Pons (tissue), 1 donor: ENCODE data around the gene PCED1A.
"Not testable (repeated sequence)": the region's sequence is repeated elsewhere in the genome, so short reads cannot be mapped to it uniquely, and the experiment has no call there.

ENCODE experiments used
- DNase-seq: peaks from one replicate; pipeline ENCODE4 v3.0.0-alpha.2; 2016; ENCODE audit warnings: low spot score

The PCED1A gene

DNA sequence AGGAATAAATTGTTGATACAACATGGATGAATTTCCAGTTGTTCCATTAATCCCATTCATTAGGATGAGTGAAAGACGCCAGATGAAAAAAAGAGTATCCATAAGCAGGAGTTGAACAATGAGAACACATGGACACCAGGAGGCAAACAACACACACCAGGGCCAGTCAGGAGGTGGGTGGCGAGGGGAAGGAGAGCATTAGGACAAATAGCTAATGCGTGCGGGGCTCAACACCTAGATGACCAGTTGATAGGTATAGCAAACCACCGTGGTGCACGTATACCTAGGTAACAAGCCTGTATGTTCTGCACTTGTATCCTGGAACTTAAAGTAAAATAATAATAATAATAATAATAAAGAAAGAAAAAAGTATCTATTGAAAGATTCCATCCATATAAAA, 11.1 kb downstream of the PCED1A start:
- no peak for DNase-seq

DNA sequence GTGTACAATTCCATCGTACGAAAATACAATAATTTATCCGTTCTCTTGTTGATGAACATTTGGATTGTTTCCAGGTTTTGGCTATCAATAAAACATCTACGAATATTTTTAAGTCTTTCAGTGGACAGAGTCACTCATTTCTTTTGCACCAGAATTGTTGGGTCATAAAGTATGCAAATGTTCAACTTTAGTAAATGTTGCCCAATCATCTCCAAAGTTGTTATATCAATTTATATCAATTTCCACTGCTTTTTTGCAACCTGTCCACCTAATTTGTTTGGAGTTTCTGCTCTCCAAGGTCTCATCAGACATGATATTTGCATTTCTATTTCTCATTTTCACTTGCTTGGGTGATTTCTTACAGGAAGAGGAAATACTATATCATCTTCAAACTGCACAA, 13.8 kb downstream of the PCED1A start:
- no peak for DNase-seq

DNA sequence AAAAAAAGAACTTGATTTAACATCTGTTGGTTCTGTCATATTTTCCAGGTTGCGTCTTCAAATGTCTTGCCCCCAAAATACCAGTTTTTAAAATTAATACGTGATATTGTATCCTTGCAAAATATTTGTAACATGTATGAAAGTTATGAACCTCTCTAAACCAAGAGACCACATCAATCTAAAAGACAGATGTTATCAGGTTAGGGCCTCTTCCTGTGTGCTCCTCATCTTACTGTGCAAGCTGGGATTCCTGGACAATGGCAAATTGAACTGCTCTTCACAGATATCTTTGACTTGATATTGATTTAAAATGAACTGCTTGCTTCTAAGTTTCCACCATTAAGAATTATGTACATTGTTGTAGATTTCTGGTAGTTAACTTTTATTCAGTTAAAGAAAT, 14.7 kb downstream of the PCED1A start:
- DNase-seq: no peak

DNA sequence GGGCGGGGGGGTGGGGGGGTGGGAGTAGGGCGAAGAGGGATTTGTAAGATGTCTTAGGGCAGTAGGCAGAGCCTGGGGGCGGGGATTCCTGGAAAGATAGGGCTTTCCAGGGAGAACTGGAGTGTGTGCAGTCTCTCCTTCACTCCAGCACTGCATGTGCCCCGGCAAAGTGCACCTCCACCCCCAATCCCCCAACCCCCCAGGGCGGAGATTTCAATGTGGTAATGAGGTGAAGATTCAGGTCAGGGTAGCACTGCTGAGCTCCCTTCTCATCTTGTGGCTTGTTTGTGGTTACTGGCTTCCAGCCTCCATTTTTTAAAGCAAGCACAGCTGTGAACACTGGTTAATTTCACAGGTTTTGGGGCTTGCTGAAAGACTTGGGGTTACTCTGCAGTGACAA, 18.4 kb downstream of the PCED1A start:
- DNase-seq: no peak

DNA sequence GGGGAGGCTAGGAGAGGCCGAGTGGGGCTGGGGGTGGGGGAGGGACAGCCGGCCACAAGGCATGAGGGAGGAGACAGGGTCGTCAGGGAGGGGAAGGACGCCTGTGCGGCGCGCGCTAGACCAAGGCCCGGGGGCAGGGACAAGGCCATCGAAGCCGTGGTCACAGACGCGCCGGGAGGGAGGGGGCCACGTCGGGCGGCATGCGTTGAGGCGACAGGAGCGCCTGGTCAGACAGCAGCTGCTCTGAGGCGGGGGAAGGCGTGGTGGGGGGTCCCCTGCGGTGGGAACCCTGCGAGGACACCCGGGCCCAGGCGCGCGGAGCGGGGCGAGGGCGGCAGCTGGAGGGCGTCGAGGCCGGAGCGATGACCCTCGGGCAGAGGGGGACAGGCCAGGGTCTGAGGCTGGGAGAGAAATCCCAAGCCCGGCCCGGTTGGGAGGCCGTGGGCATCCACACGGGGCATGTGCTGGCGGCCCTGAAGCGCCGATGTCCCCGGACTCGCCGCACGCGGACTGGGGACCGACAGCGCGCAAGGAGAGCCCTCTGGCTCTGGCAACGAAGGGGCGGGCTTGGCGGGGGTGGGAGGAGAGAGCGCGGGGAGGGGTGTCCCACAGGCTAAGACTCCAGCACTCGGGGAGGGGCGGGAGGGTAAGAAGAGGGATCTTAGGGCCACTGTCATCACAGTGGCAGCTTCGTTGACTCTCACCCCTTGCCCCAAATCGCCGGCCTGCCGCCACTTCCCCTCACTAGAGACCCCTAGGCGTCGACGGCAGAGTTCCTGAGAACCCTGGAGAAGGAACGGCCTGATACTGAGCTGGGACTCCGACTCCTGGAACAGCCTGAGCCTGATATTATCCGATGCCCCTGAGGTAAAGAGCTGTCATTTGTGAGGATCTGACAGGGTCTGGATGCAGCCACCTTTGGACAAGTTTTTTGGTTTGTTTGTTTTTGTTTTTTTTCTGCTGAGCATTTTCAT, 19.3 kb downstream of the PCED1A start:
- no peak for DNase-seq

DNA sequence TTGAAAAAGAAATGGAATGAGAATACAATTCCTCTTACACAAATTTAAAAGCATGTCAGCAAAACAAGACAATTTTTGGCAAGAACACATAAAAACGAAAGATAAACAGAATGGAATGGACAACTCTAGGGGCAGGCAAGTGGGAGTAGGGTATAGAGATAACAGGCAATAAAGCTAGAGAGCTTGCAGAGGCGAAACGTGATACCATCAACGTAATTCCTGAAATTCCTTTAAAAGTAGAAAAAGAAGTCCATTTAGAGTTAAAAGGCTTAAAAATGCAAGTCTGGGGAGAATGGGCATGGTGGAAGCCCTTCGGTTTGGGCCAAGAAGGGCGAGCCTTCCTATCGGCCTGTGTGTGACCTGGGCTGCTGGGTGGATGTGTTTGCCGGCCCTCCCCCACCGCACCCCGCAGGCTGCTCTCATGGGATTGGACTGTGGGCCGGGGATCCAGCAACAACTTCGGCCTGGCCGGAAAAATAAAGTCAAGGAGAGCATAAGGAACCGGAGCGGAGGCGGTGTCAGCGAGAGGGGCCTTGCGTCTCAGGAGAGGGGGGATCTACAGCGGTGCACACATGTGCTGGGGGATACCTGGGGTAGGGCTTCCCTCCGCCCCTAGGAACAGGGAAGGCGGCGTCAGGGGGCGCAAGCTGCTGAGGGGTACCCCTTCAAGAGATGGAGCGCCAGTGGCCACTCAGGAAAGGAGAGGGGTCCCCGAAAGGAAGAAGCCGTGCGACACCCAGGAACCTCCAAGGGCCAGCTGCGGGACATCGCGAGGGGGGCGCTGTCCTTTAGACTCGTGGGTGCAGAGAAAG, 20.2 kb downstream of the PCED1A start:
- DNase-seq: no peak

DNA sequence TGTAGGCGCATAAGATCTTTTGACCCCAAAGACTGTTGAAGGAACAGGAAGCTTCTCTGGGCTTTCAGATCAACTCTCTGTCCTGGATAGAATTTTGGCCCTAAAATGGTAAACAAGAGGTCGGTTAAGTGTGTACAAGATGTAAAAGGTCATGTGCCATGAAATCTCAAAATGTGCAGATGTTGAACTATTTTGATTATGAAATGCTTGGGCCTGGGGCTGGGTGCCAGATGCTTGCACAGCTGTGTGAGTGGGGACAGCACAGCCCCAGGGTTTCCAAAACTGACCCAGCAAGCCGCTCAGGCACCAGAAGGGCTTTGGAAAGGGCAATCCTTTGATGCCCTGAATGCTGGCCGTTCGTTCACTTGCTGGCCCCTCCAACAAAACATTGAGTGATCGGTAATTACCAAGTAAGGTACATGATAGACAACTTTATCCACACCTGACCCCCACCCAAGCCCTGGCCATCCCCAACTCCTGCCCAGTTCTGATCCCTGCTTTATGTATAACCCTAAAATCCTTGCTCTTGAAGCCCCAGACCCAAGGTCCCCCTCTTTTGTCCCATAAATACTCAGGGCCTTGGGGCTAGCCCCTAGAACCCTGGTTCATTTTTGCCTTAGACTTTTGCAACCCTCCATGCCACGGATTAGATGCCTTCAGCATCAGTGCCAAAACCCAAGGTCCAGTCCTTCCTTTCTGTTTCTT, 22.4 kb downstream of the PCED1A start:
- DNase-seq: no peak

DNA sequence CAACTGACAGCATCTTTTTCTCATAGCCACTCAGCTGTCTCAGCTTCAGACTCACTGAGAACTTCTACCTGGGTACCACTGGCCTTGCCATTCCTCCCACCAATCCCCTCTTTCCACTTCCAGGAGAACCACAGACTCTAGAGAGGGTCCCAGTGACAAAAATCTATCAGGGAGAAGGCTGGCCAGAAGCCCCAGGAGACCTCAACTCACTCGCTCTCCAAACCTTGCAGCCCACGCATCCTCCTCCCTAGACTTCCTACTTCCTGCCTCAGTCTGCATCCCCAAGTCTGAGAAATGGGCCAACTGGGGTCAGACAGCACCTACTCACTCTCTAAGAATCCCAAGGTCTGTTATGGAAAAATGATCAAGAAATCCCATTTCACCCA, 23.1 kb downstream of the PCED1A start:
- DNase-seq: no peak

DNA sequence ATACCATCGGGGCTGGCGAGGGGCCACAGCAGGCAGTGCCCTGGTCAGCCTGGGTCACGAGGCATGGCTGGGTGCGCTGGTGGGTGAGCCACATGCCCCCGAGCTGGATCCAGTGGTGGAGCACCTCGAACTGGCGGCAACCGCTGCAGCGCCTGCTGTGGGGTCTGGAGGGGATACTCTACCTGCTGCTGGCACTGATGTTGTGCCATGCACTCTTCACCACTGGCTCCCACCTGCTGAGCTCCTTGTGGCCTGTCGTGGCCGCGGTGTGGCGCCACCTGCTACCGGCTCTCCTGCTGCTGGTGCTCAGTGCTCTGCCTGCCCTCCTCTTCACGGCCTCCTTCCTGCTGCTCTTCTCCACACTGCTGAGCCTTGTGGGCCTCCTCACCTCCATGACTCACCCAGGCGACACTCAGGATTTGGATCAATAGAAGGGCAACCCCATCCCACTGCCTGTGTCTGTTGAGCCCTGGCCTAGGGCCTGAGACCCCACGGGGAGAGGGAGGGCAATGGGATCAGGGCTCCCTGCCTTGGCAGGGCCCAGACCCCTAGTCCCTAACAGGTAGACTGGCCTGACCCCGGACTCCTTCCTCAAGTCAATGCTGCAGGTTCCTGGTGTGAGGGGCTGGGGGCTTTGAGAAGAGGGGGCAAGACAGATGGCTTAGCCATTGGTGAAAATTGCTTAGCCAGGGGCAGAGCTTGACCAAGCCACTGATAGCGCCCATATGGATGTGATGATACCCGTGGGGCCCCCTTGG, 23.7 kb downstream of the PCED1A start:
- DNase-seq: no peak

DNA sequence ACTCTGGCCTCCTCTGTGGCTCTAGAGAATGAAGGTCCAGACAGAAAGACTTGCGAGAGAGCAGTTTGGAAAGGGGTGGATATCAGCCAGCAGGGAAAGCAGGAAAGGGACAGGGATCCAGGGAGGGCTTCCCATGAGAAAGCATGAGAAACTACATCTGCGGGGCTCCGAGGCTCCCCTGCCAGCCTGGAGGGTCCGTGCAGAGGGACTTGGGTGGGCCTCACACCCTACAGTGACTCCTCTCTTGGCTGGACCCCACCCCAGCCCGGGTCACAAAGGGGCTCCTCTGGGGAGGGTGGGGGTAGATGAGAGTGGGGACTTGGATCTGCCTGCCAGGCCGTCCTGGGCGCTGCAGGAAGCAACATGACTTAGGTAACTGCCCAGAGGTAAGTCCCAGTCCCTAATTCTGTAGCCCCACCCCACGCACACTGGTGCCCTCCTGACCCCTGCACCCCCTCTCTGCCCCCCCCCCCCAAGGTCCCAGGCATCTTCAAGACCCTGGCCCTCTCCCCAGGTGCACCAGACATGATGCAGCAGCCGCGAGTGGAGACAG, 24.3 kb downstream of the PCED1A start, which contains the start of gene TMEM239:
Gene TMEM239, plus strand, starts transcription at position 335 of the 553 bp plus-strand sequence. Its CDS starts 191 bp downstream, at position 526.
- DNase-seq: no peak

DNA sequence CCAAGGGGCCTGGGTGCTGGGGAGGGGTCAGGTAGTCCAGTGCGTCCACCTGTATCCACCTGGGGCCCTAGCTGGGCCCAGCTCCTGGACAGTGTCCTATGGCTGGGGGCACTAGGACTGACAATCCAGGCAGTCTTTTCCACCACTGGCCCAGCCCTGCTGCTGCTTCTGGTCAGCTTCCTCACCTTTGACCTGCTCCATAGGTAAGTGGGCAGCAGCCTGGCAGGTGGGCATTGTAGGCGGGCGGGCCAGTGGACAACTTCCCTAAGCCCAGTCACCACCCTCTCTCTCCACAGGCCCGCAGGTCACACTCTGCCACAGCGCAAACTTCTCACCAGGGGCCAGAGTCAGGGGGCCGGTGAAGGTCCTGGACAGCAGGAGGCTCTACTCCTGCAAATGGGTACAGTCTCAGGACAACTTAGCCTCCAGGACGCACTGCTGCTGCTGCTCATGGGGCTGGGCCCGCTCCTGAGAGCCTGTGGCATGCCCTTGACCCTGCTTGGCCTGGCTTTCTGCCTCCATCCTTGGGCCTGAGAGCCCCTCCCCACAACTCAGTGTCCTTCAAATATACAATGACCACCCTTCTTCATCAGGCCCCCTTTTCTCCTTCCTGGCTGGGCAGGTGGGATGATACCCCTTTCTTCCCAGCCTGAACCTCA, 25.1 kb downstream of the PCED1A start:
- DNase-seq: no peak

DNA sequence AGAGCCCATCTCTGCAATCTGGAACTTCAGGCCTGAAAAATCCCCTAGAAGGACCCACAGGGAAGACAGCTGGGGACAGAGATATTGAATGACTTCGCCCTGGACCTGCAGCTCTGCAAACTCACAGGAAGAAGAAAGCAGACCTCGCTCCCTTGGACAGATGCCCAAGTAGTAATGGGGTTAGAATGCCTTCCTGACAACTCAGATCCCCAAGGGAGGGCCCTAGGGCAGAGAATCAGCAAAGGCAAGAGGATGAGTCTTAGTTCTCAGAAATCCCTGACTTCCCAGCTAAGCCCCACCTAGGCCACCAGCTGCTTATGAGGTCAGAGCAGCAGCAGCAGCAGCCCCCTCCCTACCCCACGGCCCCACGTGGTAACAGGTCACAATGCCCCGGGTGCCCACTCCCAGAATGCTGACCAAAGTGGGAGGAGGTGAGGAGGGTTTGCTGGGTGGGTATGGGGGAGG, 25.8 kb downstream of the PCED1A start, which contains the start of gene C20orf141:
Gene C20orf141, plus strand, starts transcription at position 401 of the 465 bp plus-strand sequence. CDS start 198 bp downstream, outside the sequence.
- no peak for DNase-seq

DNA sequence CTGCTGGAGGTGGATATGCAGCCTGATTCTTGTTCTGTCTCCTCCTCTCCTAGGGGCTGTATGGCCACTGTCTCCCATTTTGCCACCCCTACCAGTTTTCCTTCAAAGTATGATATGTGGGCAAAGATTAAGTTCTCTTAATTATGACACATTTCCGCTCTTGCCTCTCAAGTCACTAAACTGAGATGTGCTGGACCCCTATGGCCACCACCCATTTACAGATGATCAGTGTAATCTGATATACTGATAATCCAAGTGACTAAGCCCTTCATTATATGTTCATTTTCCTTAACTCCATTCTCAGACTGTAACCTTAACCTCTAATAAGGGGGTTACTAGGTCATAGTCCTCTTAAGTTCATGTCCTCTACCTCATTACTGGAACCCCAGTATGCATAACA, 26.4 kb downstream of the PCED1A start:
- no peak for DNase-seq

DNA sequence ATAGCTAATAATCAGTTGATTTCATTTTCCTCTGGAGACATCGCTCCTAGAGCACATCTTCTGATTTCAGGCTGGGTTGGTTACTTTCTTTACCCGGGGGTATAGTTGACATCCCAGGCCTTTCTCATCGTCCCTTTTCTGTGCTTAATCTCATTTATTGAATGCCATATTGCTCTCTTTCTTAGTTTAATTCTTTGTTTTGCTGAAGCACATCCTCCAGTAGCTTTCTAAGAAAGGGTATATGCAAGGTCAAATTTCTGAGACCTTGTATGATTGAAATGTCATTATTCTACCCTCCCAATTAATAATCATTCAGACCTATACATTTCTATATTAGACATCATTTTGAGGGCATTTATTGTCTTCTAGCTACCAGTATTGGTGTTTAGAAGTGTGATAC, 28.3 kb downstream of the PCED1A start:
- DNase-seq: no peak

DNA sequence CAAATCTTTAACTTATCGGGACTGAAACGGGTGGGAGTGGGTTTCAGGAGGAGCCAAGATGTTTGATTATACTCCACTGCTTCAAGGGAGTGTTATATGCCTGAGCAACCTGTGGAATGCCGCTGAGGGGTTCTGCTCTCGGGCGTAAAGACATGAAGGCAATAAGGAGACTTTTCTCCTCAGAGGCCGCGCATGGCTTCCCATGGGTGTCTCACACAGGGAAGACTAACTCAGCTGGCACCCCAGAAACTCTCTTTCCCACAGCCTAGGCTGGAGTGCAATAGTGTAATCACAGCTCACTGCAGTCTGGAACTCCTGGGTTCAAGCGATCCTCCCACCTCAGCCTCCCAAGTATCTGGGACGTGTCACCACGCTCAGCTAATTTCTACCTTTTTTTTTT, 30.8 kb downstream of the PCED1A start:
- no peak for DNase-seq

DNA sequence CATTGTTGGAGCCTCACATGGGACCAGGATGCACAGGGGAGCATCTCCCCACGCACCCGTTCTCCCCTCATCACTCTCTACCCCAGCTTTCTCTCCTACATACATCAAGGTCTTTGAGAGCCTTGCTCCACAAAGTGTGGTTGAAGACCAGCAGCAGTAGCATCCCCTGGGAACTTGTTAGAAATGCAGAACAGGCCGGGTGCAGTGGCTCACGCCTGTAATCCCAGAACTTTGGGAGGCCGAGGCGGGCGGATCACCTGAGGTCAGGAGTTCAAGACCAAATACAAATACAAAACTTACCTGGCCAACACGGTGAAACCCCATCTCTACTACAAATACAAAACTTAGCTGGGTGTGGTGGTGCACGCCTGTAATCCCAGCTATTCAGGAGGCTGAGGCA, 32.5 kb downstream of the PCED1A start:
- not testable (repeated sequence) for DNase-seq

DNA sequence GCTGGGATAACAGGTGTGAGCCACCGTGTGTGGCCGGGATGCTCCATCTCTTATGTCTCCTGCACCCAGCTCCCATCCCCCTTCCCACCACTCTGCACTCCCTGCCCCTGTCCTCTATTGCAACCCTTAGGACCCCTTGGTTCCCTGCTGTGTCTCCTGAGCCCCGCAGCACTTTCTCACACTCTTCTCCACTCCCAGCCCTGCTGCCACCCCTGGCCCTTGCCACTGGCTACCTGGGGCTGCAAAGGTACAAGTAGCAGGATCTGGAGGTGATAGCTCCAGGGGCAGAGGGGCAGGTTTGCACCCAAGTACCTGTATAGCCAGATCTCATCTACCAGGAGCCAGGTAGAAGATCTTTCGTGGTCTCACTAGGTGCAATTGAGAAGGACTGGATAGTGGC, 33.4 kb downstream of the PCED1A start:
- DNase-seq: no peak

DNA sequence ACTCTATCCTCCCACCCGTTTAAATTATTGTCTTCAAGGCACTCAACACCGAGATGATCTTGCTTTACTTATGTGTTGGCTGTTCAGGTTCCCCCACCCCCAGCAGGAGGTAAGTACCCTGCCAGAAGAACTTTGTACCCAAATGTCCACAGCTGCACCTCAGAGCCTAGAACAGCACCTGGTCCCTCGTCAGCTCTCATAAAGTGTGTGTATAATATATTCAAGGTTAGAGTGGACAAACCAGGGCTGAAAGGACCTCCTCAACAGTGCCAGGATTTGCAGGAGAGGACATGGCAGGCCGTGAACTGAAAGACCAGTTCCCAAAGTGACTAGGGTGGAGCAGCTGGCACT, 34.1 kb downstream of the PCED1A start:
- DNase-seq: no peak

DNA sequence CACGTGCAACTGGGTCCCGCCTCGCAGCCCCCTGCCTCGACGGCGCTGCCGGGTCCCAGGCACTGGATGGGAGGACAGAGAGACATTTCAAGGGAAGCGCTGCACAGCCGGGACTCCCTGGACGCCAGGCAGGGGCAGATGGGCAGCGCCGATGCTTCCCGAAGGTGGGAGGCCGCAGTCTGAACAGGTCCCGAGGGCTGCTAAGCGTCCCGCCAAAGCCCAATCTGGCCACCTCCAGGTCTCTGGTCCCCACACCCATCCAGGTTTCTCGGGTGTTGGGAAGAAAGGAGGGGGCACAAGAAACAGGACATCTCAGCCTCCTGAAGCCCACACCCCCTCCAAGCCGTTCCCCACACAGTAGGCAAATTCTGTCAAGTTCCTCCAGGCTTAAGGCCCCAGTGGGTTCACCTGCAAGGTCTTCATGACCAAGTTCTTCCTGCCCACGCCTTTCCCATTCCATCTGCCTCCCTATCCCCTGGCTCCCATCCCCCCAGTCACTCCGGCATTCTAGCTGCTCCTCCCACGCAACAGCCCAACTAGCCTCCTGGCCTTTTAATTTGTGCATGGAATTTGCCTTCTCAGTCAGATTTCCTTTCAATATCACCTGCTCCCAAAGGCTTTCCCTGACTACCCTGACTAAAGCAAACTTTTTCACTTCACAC, 34.6 kb downstream of the PCED1A start:
- no peak for DNase-seq
